ENCODE measurements around the gene MAPK13.

The MAPK13 gene

DNA sequence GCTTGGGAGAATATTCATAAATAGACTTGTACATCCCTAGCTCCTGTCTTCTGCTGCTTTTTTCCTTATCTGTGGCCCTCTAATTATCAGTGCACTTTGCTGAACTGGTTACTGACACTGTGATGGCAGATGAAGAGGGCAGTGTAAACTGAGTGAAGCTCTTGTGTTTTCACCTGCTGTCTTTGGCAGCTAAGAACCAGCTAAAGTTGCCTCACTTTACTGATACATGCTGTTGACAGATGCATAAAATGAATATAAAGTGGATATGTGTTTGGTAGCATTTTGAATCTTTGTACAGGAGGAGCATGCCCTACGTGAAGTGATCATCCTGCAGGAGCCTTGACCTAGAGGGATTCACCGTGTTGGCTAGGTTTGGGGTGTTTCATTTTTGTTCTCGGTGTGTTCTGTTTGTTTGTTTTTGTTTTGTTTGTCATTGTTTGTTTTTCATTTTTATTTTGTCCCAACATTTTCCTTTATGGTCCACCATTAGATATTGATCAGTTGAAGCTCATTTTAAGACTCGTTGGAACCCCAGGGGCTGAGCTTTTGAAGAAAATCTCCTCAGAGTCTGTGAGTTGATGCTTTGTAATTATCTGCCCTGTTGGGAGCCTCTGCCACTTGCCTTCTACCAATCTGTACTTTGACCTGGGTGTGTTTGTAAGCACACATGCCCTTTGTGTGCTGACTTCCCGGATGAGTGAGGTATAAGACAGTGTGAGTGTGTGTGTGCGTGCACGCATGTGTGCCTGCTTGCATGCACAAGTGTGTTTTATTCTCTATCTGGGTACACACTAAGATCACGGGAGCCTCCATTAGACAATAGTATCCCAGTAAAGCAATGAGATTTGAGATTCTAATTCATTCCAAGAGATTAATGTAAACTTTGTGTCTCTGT is 34.6 kb upstream of the MAPK13 start:
- in situ Hi-C loops (cut with MboI; ENCODE audit: low pct_unique_long_range_greater_than_20kb, low sequenced_read_pairs, unreplicated experiment), result no loop called here
- DNase-seq (ENCODE audit: low spot score), result no peak
- TF ChIP-seq CTCF (IDR thresholded peaks at IDR 0.05; ENCODE audit: extremely low read depth, insufficient read depth, missing control alignments), result peak; percentile 5

DNA sequence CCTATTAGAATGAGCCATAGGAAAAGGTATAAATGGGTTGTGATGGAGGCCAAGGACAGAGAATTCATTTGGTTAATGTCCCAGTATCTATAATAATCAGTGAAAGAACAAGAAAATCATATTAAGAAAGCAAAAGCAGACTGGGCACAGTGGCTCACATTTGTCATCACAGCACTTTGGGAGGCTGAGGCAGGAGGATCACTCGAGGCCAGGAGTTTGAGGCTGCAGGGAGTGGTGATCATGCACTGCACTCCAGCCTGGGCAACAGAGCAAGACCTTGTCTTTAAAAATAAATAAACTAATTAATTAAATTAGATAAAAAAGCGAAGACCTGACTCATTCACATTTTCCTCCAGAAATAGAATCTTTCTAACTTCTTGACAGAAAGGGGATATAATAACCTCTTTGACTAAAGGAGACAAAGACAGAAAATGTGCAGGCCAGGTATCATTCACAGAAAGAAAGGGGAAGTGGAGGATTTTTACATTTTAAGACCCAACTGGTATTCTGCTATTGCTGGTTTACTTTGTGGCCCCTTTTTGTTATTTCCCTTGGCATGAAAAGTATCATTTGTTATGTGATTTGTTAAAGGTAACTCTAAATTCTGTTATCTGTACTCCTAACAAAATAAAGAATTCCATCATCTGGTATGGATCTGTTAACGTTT is 31.9 kb upstream of the MAPK13 start:
- TF ChIP-seq CTCF (IDR thresholded peaks at IDR 0.05; ENCODE audit: extremely low read depth, insufficient read depth, missing control alignments), result no peak
- in situ Hi-C loops (cut with MboI; ENCODE audit: low pct_unique_long_range_greater_than_20kb, low sequenced_read_pairs, unreplicated experiment), result no loop called here
- DNase-seq (ENCODE audit: low spot score), result no peak

GRCh38 chr6:36098920-36099647 is 31.2 kb upstream of the MAPK13 start:
- TF ChIP-seq CTCF (IDR thresholded peaks at IDR 0.05; ENCODE audit: extremely low read depth, insufficient read depth, missing control alignments), result no peak
- DNase-seq (ENCODE audit: low spot score), result no peak
- in situ Hi-C loops (cut with MboI; ENCODE audit: low pct_unique_long_range_greater_than_20kb, low sequenced_read_pairs, unreplicated experiment), result no loop called here

GRCh38 chr6:36099869-36100483 is 30.3 kb upstream of the MAPK13 start:
- TF ChIP-seq CTCF (IDR thresholded peaks at IDR 0.05; ENCODE audit: extremely low read depth, insufficient read depth, missing control alignments), result no peak
- in situ Hi-C loops (cut with MboI; ENCODE audit: low pct_unique_long_range_greater_than_20kb, low sequenced_read_pairs, unreplicated experiment), result no loop called here
- DNase-seq (ENCODE audit: low spot score), result no peak

- no peak for TF ChIP-seq CTCF (IDR thresholded peaks at IDR 0.05; ENCODE audit: extremely low read depth, insufficient read depth, missing control alignments)
- no peak for DNase-seq (ENCODE audit: low spot score)
- in situ Hi-C loops (cut with MboI; ENCODE audit: low pct_unique_long_range_greater_than_20kb, low sequenced_read_pairs, unreplicated experiment), result no loop called here
These were observed 28.6 kb upstream of the MAPK13 start for GRCh38 chr6:36101691-36102090.

GRCh38 chr6:36102853-36103252 is 27.5 kb upstream of the MAPK13 start:
- no peak for DNase-seq (ENCODE audit: low spot score)
- TF ChIP-seq CTCF (IDR thresholded peaks at IDR 0.05; ENCODE audit: extremely low read depth, insufficient read depth, missing control alignments), result no peak
- in situ Hi-C loops (cut with MboI; ENCODE audit: low pct_unique_long_range_greater_than_20kb, low sequenced_read_pairs, unreplicated experiment), result no loop called here

Measured in GM13977 (cell line).